Hepatocyte (in vitro differentiated cells): ENCODE results near the gene UBA1.

Experiments used
- CTCF ChIP-seq: fragments of 200-600 bp; sonication (generic); IDR thresholded peaks from 2 replicates; pipeline ENCODE4 v1.5.1; 2016; ENCODE audit warnings: antibody characterized with exemption, mild to moderate bottlenecking; ENCODE audit not compliant: poor library complexity
- EZH2 ChIP-seq: fragments of 200-600 bp; sonication (generic); IDR thresholded peaks from 2 replicates; pipeline ENCODE4 v1.6.1; 2016; ENCODE audit warnings: antibody characterized with exemption, mild to moderate bottlenecking, borderline replicate concordance
- EZH2phosphoT487 ChIP-seq: fragments of 200-600 bp; sonication (generic); IDR thresholded peaks from one replicate; pipeline ENCODE4 v1.6.1; 2018; ENCODE audit warnings: antibody characterized with exemption, mild to moderate bottlenecking, low read depth, moderate library complexity; ENCODE audit not compliant: unreplicated experiment, severe bottlenecking

GRCh38 chrX:47217121-47217851 is 23.7 kb downstream of the UBA1 start:
- TF ChIP-seq CTCF, result no peak
- no peak for TF ChIP-seq EZH2phosphoT487
- no peak for TF ChIP-seq EZH2
